CD4-positive, CD25-positive, alpha-beta regulatory T cell (primary cell): ENCODE measurements around the gene SIK3. TPM values are rescaled to one million over a fixed set of nuclear protein-coding genes. Genes with fewer than 3 reads are reported as not detected.

Source experiments
- ATAC-seq, 2 donors: fragments of 150-1000 bp; cut with Tn5 transposase; one replicate each; pipeline ENCODE4 v1.10.0; 2021; ENCODE audit warnings: low read depth in 2 of 2, moderate number of reproducible peaks in 2 of 2, moderate library complexity in 1 of 2
- DNase-seq, 3 donors: peaks; one replicate each; pipeline versions ENCODE4 v3.0.0 to v3.0.0-alpha.2; 2012 to 2022; ENCODE audit warnings: mixed read lengths in 1 of 3
- H3K27ac ChIP-seq: one replicate; pipeline ENCODE4 v1.7.0; 2013; ENCODE audit warnings: mild to moderate bottlenecking, low read length; ENCODE audit not compliant: insufficient read depth, poor library complexity, severe bottlenecking
- H3K27me3 ChIP-seq: one replicate; pipeline ENCODE4 v1.7.0; 2013; ENCODE audit warnings: low read length; ENCODE audit not compliant: control insufficient read depth, insufficient read depth
- H3K36me3 ChIP-seq: one replicate; pipeline ENCODE4 v1.7.0; 2013; ENCODE audit warnings: mild to moderate bottlenecking, low read length, moderate library complexity; ENCODE audit not compliant: control insufficient read depth, insufficient read depth
- H3K4me1 ChIP-seq: 2 replicates; pipeline ENCODE4 v1.7.0; 2013; ENCODE audit warnings: mild to moderate bottlenecking, low read length; ENCODE audit not compliant: insufficient read depth, control insufficient read depth, poor library complexity, severe bottlenecking
- H3K4me3 ChIP-seq: one replicate; pipeline ENCODE4 v1.7.0; 2013; ENCODE audit warnings: low read depth, mild to moderate bottlenecking, low read length, moderate library complexity
- H3K9me3 ChIP-seq, 2 experiments: 1 replicate in 1 of 2; 2 replicates in 1 of 2; pipeline ENCODE4 v1.7.0; 2013; ENCODE audit warnings: low read length in 2 of 2, mild to moderate bottlenecking in 1 of 2, moderate library complexity in 1 of 2; ENCODE audit not compliant: control insufficient read depth in 2 of 2
- H3K27ac Mint-ChIP-seq, 3 donors: one replicate each; pipeline ENCODE4 v1.8.0; 2020 to 2022; ENCODE audit warnings: mild to moderate bottlenecking in 3 of 3, mixed read lengths in 3 of 3, moderate library complexity in 2 of 3
- H3K27me3 Mint-ChIP-seq: one replicate; pipeline ENCODE4 v1.8.0; 2022; ENCODE audit warnings: mild to moderate bottlenecking, mixed read lengths
- H3K36me3 Mint-ChIP-seq: one replicate; pipeline ENCODE4 v1.8.0; 2020; ENCODE audit warnings: mixed read lengths
- H3K4me1 Mint-ChIP-seq, 4 donors: one replicate each; pipeline ENCODE4 v1.8.0; 2020 to 2022; ENCODE audit warnings: mixed read lengths in 4 of 4, mild to moderate bottlenecking in 1 of 4
- H3K4me3 Mint-ChIP-seq, 4 donors: one replicate each; pipeline ENCODE4 v1.8.0; 2020 to 2022; ENCODE audit warnings: mild to moderate bottlenecking in 4 of 4, mixed read lengths in 4 of 4, moderate library complexity in 3 of 4
- H3K9me3 Mint-ChIP-seq, 7 donors: one replicate each; pipeline ENCODE4 v1.8.0; 2020 to 2022; ENCODE audit warnings: mixed read lengths in 7 of 7, mild to moderate bottlenecking in 3 of 7, moderate library complexity in 2 of 7
- polyA plus RNA-seq, 4 donors: library from polyadenylated mRNA; unstranded; fragments of 300-500 nt; fragmentation: Illumina TruSeq; gene quantifications; one replicate each; pipeline ENCODE4 v1.2.3, GENCODE V29; 2021
- total RNA-seq: library from RNA; stranded (reverse); gene quantifications from one replicate; pipeline ENCODE4 v1.2.3, GENCODE V29; 2022

SIK3 gene
- total and polyA plus RNA-seq, 5 donors from 2014 or later = 7.0 to 55.2 (median 9.4) TPM

- no peak overlapping the region for H3K27ac ChIP-seq
- Mint-ChIP-seq H3K27me3 (no peaks in the 10 kb centered on the region), H3K36me3 (peaks cover 39% of the 10 kb centered on the region), H3K27ac (peak overlapping the region in 2 of 3 donors; percentile 36 to 88), H3K9me3 (no peaks in the 10 kb centered on the region), H3K4me3 (no peak overlapping the region), H3K4me1 (peaks cover 27 to 52% (median 44%) of the 10 kb centered on the region in 4 donors)
- no peaks in the 10 kb centered on the region for H3K27me3 ChIP-seq
- ATAC-seq = no peak
- H3K4me1 ChIP-seq = peaks cover 41% of the 10 kb centered on the region
- no peak overlapping the region for H3K4me3 ChIP-seq
- no peak for DNase-seq
- H3K9me3 ChIP-seq = no peaks in the 10 kb centered on the region
- H3K36me3 ChIP-seq = peaks cover 42% of the 10 kb centered on the region
These were observed 248.7 kb downstream of the SIK3 start for GRCh38 chr11:116849486-116849885.

- Mint-ChIP-seq H3K4me3 (no peak overlapping the region), H3K4me1 (peaks cover 27 to 48% (median 40%) of the 10 kb centered on the region in 4 donors), H3K27ac (peak overlapping the region in 2 of 3 donors; percentile 7 to 36), H3K27me3 (no peaks in the 10 kb centered on the region), H3K9me3 (no peaks in the 10 kb centered on the region), H3K36me3 (peaks cover 40% of the 10 kb centered on the region)
- Histone ChIP-seq H3K27me3 (no peaks in the 10 kb centered on the region), H3K4me1 (peaks cover 36% of the 10 kb centered on the region), H3K27ac (no peak overlapping the region), H3K4me3 (no peak overlapping the region), H3K9me3 (no peaks in the 10 kb centered on the region), H3K36me3 (peaks cover 43% of the 10 kb centered on the region)
- no peak for DNase-seq
- no peak for ATAC-seq
These were observed 249.2 kb downstream of the SIK3 start for GRCh38 chr11:116849060-116849459.

- Histone ChIP-seq H3K27ac (no peak overlapping the region), H3K27me3 (no peaks in the 10 kb centered on the region), H3K4me1 (peaks cover 22% of the 10 kb centered on the region), H3K4me3 (no peak overlapping the region), H3K9me3 (no peaks in the 10 kb centered on the region), H3K36me3 (peaks cover 52% of the 10 kb centered on the region)
- peak overlapping the region in 1 of 4 donors; percentile 49 for H3K4me3 Mint-ChIP-seq
- H3K36me3 Mint-ChIP-seq = peaks cover 52% of the 10 kb centered on the region
- peaks cover 19 to 33% (median 28%) of the 10 kb centered on the region in 4 donors for H3K4me1 Mint-ChIP-seq
- H3K27me3 Mint-ChIP-seq = no peaks in the 10 kb centered on the region
- no peaks in the 10 kb centered on the region for H3K9me3 Mint-ChIP-seq
- ATAC-seq (no peak), DNase-seq (no peak)
- peak overlapping the region in 1 of 3 donors; percentile 52 for H3K27ac Mint-ChIP-seq
These were observed 250.6 kb downstream of the SIK3 start for GRCh38 chr11:116847612-116848011.

- Histone ChIP-seq H3K27me3 (no peaks in the 10 kb centered on the region), H3K27ac (no peak overlapping the region), H3K4me1 (no peaks in the 10 kb centered on the region), H3K4me3 (no peak overlapping the region), H3K36me3 (peaks cover 52% of the 10 kb centered on the region), H3K9me3 (no peaks in the 10 kb centered on the region)
- peaks cover 44% of the 10 kb centered on the region for H3K36me3 Mint-ChIP-seq
- no peak for ATAC-seq
- peak overlapping the region in 1 of 3 donors; percentile 32 for H3K27ac Mint-ChIP-seq
- no peak overlapping the region for H3K4me3 Mint-ChIP-seq
- no peak for DNase-seq
- H3K9me3 Mint-ChIP-seq = peaks cover 0 to 2% (median 0%) of the 10 kb centered on the region in 7 donors
- no peaks in the 10 kb centered on the region for H3K27me3 Mint-ChIP-seq
- H3K4me1 Mint-ChIP-seq = peaks cover under 1 to 10% (median 5%) of the 10 kb centered on the region in 4 donors
These were observed 253.5 kb downstream of the SIK3 start for GRCh38 chr11:116844722-116845121.

GRCh38 chr11:116843661-116844060, 254.6 kb downstream of the SIK3 start:
- DNase-seq = no peak
- peaks cover 41% of the 10 kb centered on the region for H3K36me3 Mint-ChIP-seq
- Histone ChIP-seq H3K27ac (no peak overlapping the region), H3K4me3 (no peak overlapping the region), H3K4me1 (no peaks in the 10 kb centered on the region), H3K9me3 (no peaks in the 10 kb centered on the region), H3K36me3 (peaks cover 44% of the 10 kb centered on the region), H3K27me3 (no peaks in the 10 kb centered on the region)
- H3K4me1 Mint-ChIP-seq = peaks cover 0 to 10% (median 3%) of the 10 kb centered on the region in 4 donors
- peak overlapping the region in 2 of 3 donors; percentile 32 to 63 for H3K27ac Mint-ChIP-seq
- no peak for ATAC-seq
- no peak overlapping the region for H3K4me3 Mint-ChIP-seq
- H3K27me3 Mint-ChIP-seq = no peaks in the 10 kb centered on the region
- H3K9me3 Mint-ChIP-seq = peaks cover 0 to 2% (median 0%) of the 10 kb centered on the region in 7 donors

- Histone ChIP-seq H3K27ac (no peak overlapping the region), H3K4me3 (no peak overlapping the region), H3K36me3 (peaks cover 39% of the 10 kb centered on the region), H3K27me3 (no peaks in the 10 kb centered on the region), H3K9me3 (no peaks in the 10 kb centered on the region), H3K4me1 (no peaks in the 10 kb centered on the region)
- Mint-ChIP-seq H3K4me3 (no peak overlapping the region), H3K36me3 (peaks cover 41% of the 10 kb centered on the region), H3K27ac (peak overlapping the region in 1 of 3 donors; percentile 44), H3K4me1 (peaks cover 0 to 13% (median 3%) of the 10 kb centered on the region in 4 donors), H3K27me3 (no peaks in the 10 kb centered on the region), H3K9me3 (peaks cover 0 to 2% (median 0%) of the 10 kb centered on the region in 7 donors)
- ATAC-seq (no peak), DNase-seq (no peak)
These were observed 255.3 kb downstream of the SIK3 start for GRCh38 chr11:116842909-116843308.

- Mint-ChIP-seq H3K4me1 (peaks cover 0 to 12% (median 3%) of the 10 kb centered on the region in 4 donors), H3K4me3 (no peak overlapping the region), H3K9me3 (peaks cover 0 to 2% (median 0%) of the 10 kb centered on the region in 7 donors), H3K27me3 (no peaks in the 10 kb centered on the region), H3K36me3 (peaks cover 37% of the 10 kb centered on the region), H3K27ac (peak overlapping the region in 1 of 3 donors; percentile 56)
- Histone ChIP-seq H3K36me3 (peaks cover 35% of the 10 kb centered on the region), H3K27ac (no peak overlapping the region), H3K4me3 (no peak overlapping the region), H3K9me3 (no peaks in the 10 kb centered on the region), H3K4me1 (no peaks in the 10 kb centered on the region), H3K27me3 (no peaks in the 10 kb centered on the region)
- ATAC-seq = no peak
- no peak for DNase-seq
These were observed 256.1 kb downstream of the SIK3 start for GRCh38 chr11:116842117-116842516.

GRCh38 chr11:116840746-116841296, 257.4 kb downstream of the SIK3 start:
- ATAC-seq (no peak), DNase-seq (no peak)
- no peaks in the 10 kb centered on the region for H3K9me3 ChIP-seq
- Mint-ChIP-seq H3K27ac (peak overlapping the region in 2 of 3 donors; percentile 31 to 48), H3K4me3 (no peak overlapping the region), H3K36me3 (peaks cover 24% of the 10 kb centered on the region), H3K9me3 (peaks cover 0 to 2% (median 0%) of the 10 kb centered on the region in 7 donors), H3K27me3 (no peaks in the 10 kb centered on the region), H3K4me1 (peaks cover 0 to 16% (median 4%) of the 10 kb centered on the region in 4 donors)
- no peaks in the 10 kb centered on the region for H3K27me3 ChIP-seq
- peaks cover 22% of the 10 kb centered on the region for H3K36me3 ChIP-seq
- no peak overlapping the region for H3K4me3 ChIP-seq
- H3K27ac ChIP-seq = no peak overlapping the region
- H3K4me1 ChIP-seq = peaks cover 3% of the 10 kb centered on the region
